NB4 (cell line): ENCODE results near the gene RSF1.
"Not testable (repeated sequence)": the region's sequence is repeated elsewhere in the genome, so short reads cannot be mapped to it uniquely, and the experiment has no call there.

Source experiments
- CTCF ChIP-seq: IDR thresholded peaks from one replicate; pipeline ENCODE4 v1.5.1; 2012; ENCODE audit warnings: low read depth, low read length
- MAX ChIP-seq: IDR thresholded peaks from 2 replicates; pipeline ENCODE4 v1.6.1; 2011; ENCODE audit warnings: low read depth, low read length
- MYC ChIP-seq: IDR thresholded peaks from 2 replicates; pipeline ENCODE4 v1.6.1; 2011; ENCODE audit warnings: low read depth, low read length
- POLR2A ChIP-seq: IDR thresholded peaks from 2 replicates; pipeline ENCODE4 v1.6.1; 2011; ENCODE audit warnings: mild to moderate bottlenecking; ENCODE audit not compliant: insufficient read length; ENCODE audit errors: extremely low read depth

- TF ChIP-seq POLR2A, CTCF, MAX, MYC: not testable (repeated sequence)
These were observed 40.9 kb upstream of the RSF1 start for GRCh38 chr11:77861444-77861843.
